Measurements from ENCODE around the gene ZNF865.

Gene ZNF865

GRCh38 chr19:55605207-55605636, 225 bp upstream of the ZNF865 start:
- peak; percentile 98 for DNase-seq (ENCODE audit: low read depth, low spot score)

DNA sequence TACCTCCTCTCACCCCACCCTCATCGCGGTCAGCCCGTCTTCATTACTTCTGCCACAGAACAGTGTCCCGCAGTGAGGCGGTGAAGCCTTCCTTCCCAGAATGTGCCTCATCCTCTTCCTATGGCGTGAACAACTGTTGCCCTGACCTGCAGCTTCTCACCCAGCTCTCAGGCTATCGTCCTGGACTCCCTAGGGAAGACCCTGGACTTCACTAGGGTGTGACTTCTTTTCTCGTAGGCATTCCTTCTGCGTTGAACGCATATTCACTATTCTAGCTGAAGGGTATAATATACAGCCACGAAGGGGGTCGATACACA, 982 bp downstream of the ZNF865 start:
- DNase-seq (ENCODE audit: low read depth, low spot score) = no peak

GRCh38 chr19:55606817-55607216, 1.4 kb downstream of the ZNF865 start:
- no peak for DNase-seq (ENCODE audit: low read depth, low spot score)

DNA sequence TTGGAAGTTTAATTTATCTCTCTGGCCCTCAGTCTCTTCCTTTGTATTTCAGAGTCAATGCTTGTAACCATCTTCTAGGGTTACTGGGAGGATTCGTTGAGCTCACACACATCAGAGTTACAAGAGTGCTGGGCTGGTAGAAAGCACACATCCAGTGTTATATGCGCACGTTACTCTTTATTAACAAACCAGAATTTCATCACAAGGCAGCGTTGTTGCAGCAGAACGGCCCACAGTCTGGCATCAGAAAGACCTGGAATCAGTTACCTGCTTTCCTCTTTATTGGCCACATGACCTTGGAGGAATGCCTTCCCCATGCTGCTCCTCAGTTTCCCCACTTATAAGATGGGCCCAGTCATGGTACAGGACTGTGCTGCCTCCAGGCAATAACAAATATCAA, 3.9 kb downstream of the ZNF865 start:
- no peak for DNase-seq (ENCODE audit: low read depth, low spot score)

DNA sequence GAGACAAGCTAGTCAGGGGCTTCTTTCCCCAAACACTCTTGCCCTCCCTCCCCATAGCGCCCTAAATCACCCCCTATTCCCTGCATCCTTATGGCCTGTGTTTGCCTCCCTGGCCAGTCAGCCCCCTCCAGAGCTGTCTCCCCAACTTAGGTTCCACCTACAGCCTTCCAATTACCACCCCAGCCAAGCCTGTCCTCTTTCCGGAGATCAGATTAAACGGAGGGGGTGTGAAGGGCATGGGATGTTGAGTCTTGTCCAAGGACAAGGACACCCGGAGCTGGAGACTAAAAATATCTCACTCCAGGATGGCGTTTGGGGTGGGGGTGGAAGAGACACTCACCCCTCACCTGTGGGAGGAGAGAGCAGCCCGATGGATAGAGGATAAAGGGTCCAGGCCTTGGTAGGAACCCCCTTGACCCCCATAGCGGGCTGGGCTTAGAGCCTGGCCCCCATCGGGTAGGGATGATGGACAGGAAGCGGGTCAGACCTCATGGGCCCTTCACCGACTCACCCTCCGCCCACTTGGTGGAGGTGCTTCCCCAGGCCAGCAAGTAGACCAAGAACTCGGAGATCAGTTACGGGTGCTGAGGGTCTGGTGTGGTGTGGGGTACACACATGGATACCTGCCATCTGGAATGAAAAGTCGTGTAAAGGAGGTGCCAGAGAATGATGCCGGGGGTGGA, 6.0 kb downstream of the ZNF865 start:
- DNase-seq (ENCODE audit: low read depth, low spot score) = no peak

DNA sequence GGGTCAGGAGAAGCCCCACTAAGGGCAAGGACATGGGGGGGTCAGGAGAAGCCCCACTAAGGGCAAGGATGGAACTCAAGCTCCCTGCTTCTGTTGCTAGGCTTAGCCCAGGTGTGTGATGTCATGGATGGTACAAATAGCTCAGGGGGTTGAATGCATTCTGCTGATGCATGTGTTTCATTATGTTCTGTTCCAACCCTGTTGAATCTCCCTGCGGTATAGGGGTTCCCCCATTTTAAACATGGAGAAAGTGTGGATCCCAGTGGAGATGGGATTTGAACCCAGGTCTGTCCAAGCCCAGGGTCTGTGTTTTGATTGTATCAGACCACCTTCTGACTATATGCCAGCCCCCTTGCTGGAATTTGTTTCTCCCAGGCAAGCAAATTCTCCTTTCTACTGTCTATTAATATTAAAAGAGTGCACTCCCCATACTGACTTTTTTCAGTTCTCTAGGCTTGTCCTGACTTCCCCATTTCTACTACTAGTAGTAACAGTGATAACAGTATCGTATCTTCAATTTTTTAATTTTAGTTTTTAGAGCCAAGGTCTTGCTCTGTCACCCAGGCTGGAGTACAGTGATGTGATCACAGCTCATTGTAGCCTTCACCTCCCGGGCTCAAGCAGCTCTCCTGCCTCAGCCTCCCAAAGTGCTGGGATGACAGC, 6.7 kb downstream of the ZNF865 start:
- no peak for DNase-seq (ENCODE audit: low read depth, low spot score)

DNA sequence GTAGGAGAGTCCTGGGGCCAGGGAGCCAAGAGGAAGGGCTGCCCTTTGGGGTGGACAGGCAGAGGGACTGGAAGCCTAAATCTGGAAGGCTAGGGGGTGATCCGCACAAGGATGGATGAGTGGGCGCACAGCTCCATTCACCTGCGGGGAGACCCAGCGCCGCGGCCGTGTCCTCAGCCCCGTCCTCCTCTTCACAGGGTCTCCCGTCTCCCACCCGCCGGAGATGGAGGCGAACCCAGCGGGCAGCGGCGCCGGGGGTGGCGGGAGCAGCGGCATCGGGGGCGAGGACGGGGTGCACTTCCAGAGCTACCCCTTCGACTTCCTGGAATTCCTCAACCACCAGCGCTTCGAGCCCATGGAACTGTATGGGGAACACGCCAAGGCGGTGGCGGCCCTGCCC, 7.9 kb downstream of the ZNF865 start:
- no peak for DNase-seq (ENCODE audit: low read depth, low spot score)

DNA sequence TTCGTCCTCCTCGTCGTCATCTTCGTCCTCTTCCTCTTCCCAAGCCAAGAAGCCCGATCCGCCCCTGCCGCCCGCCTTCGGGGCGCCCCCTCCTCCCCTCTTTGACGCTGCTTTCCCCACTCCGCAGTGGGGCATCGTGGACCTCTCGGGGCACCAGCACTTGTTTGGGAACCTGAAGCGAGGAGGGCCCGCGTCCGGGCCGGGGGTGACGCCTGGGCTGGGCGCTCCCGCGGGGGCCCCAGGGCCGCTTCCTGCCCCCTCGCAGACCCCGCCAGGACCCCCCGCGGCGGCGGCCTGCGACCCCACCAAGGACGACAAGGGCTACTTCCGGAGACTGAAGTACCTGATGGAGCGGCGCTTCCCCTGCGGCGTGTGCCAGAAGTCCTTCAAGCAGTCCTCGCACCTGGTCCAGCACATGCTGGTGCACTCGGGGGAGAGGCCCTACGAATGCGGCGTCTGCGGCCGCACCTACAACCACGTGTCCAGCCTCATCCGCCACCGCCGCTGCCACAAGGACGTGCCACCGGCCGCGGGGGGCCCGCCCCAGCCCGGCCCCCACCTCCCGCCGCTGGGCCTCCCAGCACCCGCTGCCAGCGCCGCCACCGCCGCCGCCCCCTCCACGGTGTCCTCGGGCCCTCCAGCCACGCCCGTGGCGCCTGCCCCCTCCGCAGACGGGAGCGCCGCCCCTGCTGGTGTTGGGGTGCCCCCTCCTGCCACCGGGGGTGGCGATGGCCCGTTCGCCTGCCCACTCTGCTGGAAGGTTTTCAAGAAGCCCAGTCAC, 8.7 kb downstream of the ZNF865 start:
- DNase-seq (ENCODE audit: low read depth, low spot score) = no peak

DNA sequence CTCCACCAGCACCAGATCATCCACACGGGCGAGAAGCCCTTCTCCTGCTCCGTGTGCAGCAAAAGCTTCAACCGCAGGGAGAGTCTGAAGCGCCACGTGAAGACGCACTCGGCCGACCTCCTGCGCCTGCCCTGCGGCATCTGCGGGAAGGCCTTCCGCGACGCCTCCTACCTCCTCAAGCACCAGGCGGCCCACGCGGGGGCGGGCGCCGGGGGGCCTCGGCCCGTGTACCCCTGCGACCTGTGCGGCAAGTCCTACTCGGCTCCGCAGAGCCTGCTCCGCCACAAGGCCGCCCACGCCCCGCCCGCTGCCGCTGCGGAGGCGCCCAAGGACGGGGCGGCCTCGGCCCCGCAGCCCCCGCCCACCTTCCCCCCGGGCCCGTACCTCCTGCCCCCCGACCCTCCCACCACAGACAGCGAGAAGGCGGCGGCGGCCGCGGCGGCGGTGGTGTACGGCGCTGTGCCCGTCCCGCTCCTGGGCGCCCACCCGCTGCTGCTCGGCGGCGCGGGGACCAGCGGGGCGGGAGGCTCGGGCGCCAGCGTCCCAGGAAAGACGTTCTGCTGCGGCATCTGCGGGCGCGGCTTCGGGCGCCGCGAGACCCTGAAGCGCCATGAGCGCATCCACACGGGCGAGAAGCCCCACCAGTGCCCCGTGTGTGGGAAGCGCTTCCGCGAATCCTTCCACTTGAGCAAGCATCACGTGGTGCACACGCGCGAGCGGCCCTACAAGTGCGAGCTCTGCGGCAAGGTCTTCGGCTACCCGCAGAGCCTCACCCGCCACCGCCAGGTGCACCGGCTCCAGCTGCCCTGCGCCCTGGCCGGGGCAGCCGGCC, 9.5 kb downstream of the ZNF865 start:
- no peak for DNase-seq (ENCODE audit: low read depth, low spot score)

- DNase-seq (ENCODE audit: low read depth, low spot score) = no peak
Measured at GRCh38 chr19:55615543-55616394, 10.3 kb downstream of the ZNF865 start.

DNA sequence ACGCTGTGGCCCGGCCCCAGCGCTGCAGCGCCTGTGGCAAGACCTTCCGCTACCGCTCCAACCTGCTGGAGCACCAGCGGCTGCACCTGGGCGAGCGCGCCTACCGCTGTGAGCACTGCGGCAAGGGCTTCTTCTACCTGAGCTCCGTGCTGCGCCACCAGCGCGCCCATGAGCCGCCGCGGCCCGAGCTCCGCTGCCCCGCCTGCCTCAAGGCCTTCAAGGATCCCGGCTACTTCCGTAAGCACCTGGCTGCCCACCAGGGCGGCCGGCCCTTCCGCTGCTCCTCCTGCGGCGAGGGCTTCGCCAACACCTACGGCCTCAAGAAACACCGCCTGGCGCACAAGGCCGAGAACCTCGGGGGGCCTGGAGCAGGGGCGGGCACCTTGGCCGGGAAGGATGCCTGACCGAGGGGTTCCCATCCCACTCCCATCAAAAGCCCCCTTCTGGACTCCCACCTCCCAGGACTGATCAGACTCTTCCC, 11.0 kb downstream of the ZNF865 start:
- no peak for DNase-seq (ENCODE audit: low read depth, low spot score)

- DNase-seq (ENCODE audit: low read depth, low spot score) = no peak
Measured at GRCh38 chr19:55617426-55617825, 12.0 kb downstream of the ZNF865 start.

GRCh38 chr19:55618426-55618825, 13.0 kb downstream of the ZNF865 start:
- no peak for DNase-seq (ENCODE audit: low read depth, low spot score)

DNA sequence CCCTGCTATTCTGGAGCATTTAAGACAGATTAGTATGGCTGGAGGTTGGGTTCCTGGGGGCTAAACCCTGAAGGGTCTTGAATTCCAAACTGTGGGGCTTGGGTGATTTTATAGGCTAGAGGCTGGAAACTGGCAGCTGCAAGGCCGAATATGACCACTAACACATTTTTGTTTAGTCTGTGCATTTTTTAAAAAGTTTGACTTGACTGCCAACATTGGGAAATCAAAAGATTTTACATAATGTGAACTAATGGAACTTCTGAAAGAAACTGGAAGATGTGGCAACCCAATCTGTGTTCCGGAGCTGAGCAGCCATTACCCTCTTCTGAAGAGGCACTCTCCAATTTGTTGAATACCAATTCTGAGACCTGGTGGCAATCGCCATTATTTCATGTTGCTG, 13.8 kb downstream of the ZNF865 start:
- no peak for DNase-seq (ENCODE audit: low read depth, low spot score)

GRCh38 chr19:55620410-55621204, 15.2 kb downstream of the ZNF865 start:
- DNase-seq (ENCODE audit: low read depth, low spot score) = no peak

DNA sequence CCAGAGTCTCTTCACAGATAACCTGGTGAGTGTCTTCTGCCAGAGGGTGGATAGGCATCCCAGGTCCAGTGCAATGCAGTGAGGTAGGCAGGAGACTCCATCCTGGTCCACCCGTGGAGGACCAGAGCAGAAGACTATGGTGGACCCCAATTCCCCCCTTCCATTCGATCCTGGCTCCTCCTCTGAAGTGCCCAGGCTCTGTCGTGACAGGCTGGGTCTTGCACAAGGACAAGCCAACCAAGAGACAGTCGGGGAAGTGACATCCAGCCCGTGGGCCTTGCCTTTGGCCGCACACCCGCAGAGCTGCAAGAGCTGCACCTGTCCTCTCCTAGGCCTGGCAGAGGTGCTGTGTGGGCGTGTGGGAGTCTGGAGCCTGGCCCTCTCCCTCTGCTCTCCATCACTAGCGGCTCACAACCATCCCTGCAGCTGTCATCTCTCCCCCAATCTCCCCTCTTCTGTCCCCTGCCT, 15.8 kb downstream of the ZNF865 start:
- DNase-seq (ENCODE audit: low read depth, low spot score) = no peak

DNA sequence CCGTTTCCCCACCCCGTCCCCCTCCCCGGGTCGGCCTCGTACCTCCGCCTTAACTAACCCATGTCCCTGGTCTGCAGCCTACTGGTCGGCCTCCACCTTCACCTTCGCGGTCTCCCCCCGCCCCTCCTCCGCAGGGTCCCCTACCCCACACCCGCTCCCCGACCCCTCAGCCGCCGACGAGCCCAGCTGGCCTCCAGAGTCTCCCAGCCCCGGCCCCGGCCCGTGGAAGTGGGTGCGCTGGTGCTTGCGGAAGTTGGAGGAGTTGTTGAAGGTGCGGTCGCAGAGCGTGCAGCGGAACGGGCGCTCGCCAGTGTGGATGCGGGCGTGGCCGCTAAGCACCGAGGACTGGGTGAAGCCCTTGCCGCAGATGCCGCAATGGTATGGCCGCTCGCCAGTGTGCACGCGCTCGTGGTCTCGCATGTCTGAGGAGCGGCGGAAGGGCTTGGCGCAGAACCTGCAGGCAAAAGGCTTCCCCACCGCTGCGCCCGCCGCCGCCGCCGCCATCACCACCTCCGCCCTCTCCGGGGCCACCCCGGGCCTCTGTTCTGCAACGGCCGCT, 16.3 kb downstream of the ZNF865 start:
- DNase-seq (ENCODE audit: low read depth, low spot score) = no peak

GRCh38 chr19:55622242-55622969, 17.0 kb downstream of the ZNF865 start:
- no peak for DNase-seq (ENCODE audit: low read depth, low spot score)

GRCh38 chr19:55623130-55623529, 17.7 kb downstream of the ZNF865 start:
- DNase-seq (ENCODE audit: low read depth, low spot score) = no peak
